ENCODE measurements around the gene RUFY2. TPM values are rescaled to one million over a fixed set of nuclear protein-coding genes. Genes with fewer than 3 reads are reported as not detected.

The RUFY2 gene
- total and polyA plus RNA-seq, 9 donors, result 11.1 to 36.4 (median 24.9) TPM

- no peaks in the 10 kb centered on the region for H3K4me1 ChIP-seq (ENCODE audit: insufficient read depth)
- no peak for TF ChIP-seq POLR2A (IDR thresholded peaks at IDR 0.05)
- no peak for TF ChIP-seq EP300 (IDR thresholded peaks at IDR 0.05)
- TF ChIP-seq, protein P1, sequence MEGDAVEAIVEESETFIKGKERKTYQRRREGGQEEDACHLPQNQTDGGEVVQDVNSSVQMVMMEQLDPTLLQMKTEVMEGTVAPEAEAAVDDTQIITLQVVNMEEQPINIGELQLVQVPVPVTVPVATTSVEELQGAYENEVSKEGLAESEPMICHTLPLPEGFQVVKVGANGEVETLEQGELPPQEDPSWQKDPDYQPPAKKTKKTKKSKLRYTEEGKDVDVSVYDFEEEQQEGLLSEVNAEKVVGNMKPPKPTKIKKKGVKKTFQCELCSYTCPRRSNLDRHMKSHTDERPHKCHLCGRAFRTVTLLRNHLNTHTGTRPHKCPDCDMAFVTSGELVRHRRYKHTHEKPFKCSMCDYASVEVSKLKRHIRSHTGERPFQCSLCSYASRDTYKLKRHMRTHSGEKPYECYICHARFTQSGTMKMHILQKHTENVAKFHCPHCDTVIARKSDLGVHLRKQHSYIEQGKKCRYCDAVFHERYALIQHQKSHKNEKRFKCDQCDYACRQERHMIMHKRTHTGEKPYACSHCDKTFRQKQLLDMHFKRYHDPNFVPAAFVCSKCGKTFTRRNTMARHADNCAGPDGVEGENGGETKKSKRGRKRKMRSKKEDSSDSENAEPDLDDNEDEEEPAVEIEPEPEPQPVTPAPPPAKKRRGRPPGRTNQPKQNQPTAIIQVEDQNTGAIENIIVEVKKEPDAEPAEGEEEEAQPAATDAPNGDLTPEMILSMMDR (IDR thresholded peaks at IDR 0.05), result no peak
- no peak for DNase-seq
- no peaks in the 10 kb centered on the region for H3K27me3 ChIP-seq
- intact Hi-C loops (cut with DNase I), result loop anchor here in 1 of 4 donors (10.0 kb wide), 2 partner anchors 321 to 491 kb away; partner anchors contain the start of gene CCAR1
- H3K27ac ChIP-seq, result no peak overlapping the region
- H3K4me3 ChIP-seq, result no peak overlapping the region
- 71 to 79% (median 75%) methylated on average over 4 of the region's 4 CpGs for WGBS, 3 donors
- H3K9me3 ChIP-seq, result no peaks in the 10 kb centered on the region
- H3K36me3 ChIP-seq, result no peaks in the 10 kb centered on the region
These were observed 3.4 kb downstream of the RUFY2 start for GRCh38 chr10:68403701-68404100.

GRCh38 chr10:68402276-68402675 is 4.8 kb downstream of the RUFY2 start:
- Histone ChIP-seq H3K4me3 (no peak overlapping the region), H3K27ac (no peak overlapping the region), H3K9me3 (no peaks in the 10 kb centered on the region), H3K4me1 (ENCODE audit: insufficient read depth) (no peaks in the 10 kb centered on the region), H3K27me3 (no peaks in the 10 kb centered on the region), H3K36me3 (no peaks in the 10 kb centered on the region)
- TF ChIP-seq EP300 (IDR thresholded peaks at IDR 0.05) (no peak), POLR2A (IDR thresholded peaks at IDR 0.05) (no peak)
- TF ChIP-seq, protein P1 (IDR thresholded peaks at IDR 0.05), result no peak
- WGBS, 3 donors, result 56 to 65% (median 63%) methylated on average over 1 of the region's 1 CpG
- no peak for DNase-seq
- intact Hi-C loops (cut with DNase I), result loop anchor here in 1 of 4 donors (10.0 kb wide), 2 partner anchors 323 to 493 kb away; partner anchors contain the start of gene CCAR1

DNA sequence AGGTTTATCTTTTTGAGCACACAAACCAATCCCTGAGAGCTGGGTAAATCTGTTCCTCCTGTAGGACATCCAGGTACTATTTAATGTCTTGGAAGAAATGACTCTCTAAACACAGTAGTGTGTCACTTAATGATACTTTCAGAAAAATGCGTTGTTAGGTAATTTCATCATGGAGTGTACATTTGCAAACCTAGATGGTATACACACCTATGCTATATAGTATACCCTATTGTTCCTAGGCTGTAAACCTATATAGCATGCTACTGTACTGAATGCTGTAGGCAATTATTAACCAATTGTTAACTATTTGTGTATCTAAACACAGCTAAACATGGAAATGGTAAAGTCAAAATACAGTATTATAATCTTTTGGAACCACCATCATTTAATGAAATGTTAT is 10.1 kb downstream of the RUFY2 start:
- TF ChIP-seq EP300 (IDR thresholded peaks at IDR 0.05) (no peak), POLR2A (IDR thresholded peaks at IDR 0.05) (no peak)
- TF ChIP-seq, protein P1 (IDR thresholded peaks at IDR 0.05), result no peak
- Histone ChIP-seq H3K4me3 (no peak overlapping the region), H3K9me3 (no peaks in the 10 kb centered on the region), H3K36me3 (no peaks in the 10 kb centered on the region), H3K27ac (no peak overlapping the region), H3K4me1 (ENCODE audit: insufficient read depth) (no peaks in the 10 kb centered on the region), H3K27me3 (no peaks in the 10 kb centered on the region)
- 97 to 100% (median 97%) methylated on average over 1 of the region's 1 CpG for WGBS, 3 donors
- intact Hi-C loops (cut with DNase I), result loop anchor here in 1 of 4 donors (10.0 kb wide), 1 partner anchor 368 kb away; no protein-coding TSS in a partner anchor
- no peak for DNase-seq

DNA sequence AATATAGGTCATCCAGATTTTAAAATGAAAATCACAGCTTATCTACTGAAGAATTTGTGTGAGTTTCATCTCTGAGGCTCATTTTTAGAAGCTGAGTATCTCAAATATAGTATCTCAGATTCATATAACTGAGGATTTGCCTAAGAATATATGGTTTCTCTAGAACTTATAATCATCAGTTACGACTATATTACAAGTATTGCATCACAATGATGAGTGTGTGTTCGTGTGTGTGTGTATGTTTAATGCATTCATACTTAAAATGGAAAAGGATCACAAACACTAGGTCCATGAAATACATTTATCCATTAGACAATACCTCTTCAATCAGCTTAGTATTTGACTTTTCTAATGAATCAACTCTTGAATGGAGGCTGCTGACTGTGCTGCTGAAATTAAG is 21.3 kb downstream of the RUFY2 start:
- Histone ChIP-seq H3K4me3 (no peak overlapping the region), H3K27me3 (no peaks in the 10 kb centered on the region), H3K9me3 (no peaks in the 10 kb centered on the region), H3K4me1 (ENCODE audit: insufficient read depth) (no peaks in the 10 kb centered on the region), H3K27ac (no peak overlapping the region), H3K36me3 (no peaks in the 10 kb centered on the region)
- WGBS, 3 donors, result 85 to 89% (median 88%) methylated on average over 2 of the region's 2 CpGs
- TF ChIP-seq EP300 (IDR thresholded peaks at IDR 0.05), result no peak
- TF ChIP-seq, protein P1 (IDR thresholded peaks at IDR 0.05), result no peak
- no peak for TF ChIP-seq POLR2A (IDR thresholded peaks at IDR 0.05)
- intact Hi-C loops (cut with DNase I), result no loop called here
- no peak for DNase-seq
